BE2C (cell line): ENCODE measurements around the gene PRKG1.

Experiments
- DNase-seq: peaks from one replicate; pipeline ENCODE4 v3.0.0-alpha.2; 2020
- H3K27me3 ChIP-seq: fragments of 250-450 bp; sonication (Bioruptor Pico); 2 replicates; pipeline ENCODE4 v1.5.1; 2020; ENCODE audit warnings: mild to moderate bottlenecking
- H3K36me3 ChIP-seq: fragments of 250-450 bp; sonication (Bioruptor Pico); 2 replicates; pipeline ENCODE4 v1.5.1; 2020; ENCODE audit warnings: mild to moderate bottlenecking
- H3K4me1 ChIP-seq: fragments of 250-450 bp; sonication (Bioruptor Pico); 2 replicates; pipeline ENCODE4 v1.5.1; 2020
- H3K4me3 ChIP-seq: 2 replicates; pipeline ENCODE4 v1.5.1; 2011; ENCODE audit warnings: low read depth, low read length
- H3K9me3 ChIP-seq: fragments of 250-450 bp; sonication (Bioruptor Pico); 2 replicates; pipeline ENCODE4 v1.5.1; 2020
- TF ChIP-seq, protein P1 (sequence below): IDR thresholded peaks from 2 replicates; pipeline ENCODE4 v1.5.1; 2012; ENCODE audit warnings: mild to moderate bottlenecking, low read depth, low read length

PRKG1 gene

DNA sequence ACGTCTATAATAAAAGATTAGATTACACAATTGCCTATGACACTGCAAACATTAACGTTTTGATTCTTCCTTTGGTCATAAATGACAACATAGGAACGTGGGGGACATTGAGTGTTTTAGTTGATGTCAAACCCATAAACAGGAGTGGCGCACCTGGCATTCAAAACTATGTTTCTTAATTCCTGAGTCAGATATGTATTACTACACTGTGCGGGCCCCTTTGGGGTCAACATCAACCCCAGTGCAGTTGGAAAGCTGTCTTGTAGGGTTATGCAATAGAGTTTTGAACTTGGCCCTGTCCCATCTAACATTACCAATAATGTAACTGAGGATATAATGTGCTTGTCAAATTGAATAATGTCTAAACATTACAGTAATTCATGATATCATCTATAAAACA, 468.6 kb downstream of the PRKG1 start:
- Histone ChIP-seq H3K4me3 (no peak overlapping the region), H3K36me3 (no peaks in the 10 kb centered on the region), H3K4me1 (no peaks in the 10 kb centered on the region), H3K9me3 (no peaks in the 10 kb centered on the region), H3K27me3 (no peaks in the 10 kb centered on the region)
- TF ChIP-seq, protein P1, sequence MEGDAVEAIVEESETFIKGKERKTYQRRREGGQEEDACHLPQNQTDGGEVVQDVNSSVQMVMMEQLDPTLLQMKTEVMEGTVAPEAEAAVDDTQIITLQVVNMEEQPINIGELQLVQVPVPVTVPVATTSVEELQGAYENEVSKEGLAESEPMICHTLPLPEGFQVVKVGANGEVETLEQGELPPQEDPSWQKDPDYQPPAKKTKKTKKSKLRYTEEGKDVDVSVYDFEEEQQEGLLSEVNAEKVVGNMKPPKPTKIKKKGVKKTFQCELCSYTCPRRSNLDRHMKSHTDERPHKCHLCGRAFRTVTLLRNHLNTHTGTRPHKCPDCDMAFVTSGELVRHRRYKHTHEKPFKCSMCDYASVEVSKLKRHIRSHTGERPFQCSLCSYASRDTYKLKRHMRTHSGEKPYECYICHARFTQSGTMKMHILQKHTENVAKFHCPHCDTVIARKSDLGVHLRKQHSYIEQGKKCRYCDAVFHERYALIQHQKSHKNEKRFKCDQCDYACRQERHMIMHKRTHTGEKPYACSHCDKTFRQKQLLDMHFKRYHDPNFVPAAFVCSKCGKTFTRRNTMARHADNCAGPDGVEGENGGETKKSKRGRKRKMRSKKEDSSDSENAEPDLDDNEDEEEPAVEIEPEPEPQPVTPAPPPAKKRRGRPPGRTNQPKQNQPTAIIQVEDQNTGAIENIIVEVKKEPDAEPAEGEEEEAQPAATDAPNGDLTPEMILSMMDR = no peak
- DNase-seq = no peak

- Histone ChIP-seq H3K4me1 (no peaks in the 10 kb centered on the region), H3K9me3 (no peaks in the 10 kb centered on the region), H3K36me3 (no peaks in the 10 kb centered on the region), H3K27me3 (no peaks in the 10 kb centered on the region), H3K4me3 (no peak overlapping the region)
- DNase-seq = no peak
- TF ChIP-seq, protein P1 = no peak
Observed at GRCh38 chr10:51544933-51545332, 470.6 kb downstream of the PRKG1 start.

- H3K4me3 ChIP-seq = no peak overlapping the region
- H3K9me3 ChIP-seq = no peaks in the 10 kb centered on the region
- H3K27me3 ChIP-seq = no peaks in the 10 kb centered on the region
- H3K36me3 ChIP-seq = no peaks in the 10 kb centered on the region
- TF ChIP-seq, protein P1 = no peak
- no peaks in the 10 kb centered on the region for H3K4me1 ChIP-seq
- no peak for DNase-seq
Observed at GRCh38 chr10:51547941-51548340, 473.7 kb downstream of the PRKG1 start.

GRCh38 chr10:51552879-51553278, 478.6 kb downstream of the PRKG1 start:
- Histone ChIP-seq H3K4me3 (no peak overlapping the region), H3K4me1 (no peaks in the 10 kb centered on the region), H3K9me3 (no peaks in the 10 kb centered on the region), H3K27me3 (no peaks in the 10 kb centered on the region), H3K36me3 (no peaks in the 10 kb centered on the region)
- TF ChIP-seq, protein P1 = no peak
- DNase-seq = no peak

DNA sequence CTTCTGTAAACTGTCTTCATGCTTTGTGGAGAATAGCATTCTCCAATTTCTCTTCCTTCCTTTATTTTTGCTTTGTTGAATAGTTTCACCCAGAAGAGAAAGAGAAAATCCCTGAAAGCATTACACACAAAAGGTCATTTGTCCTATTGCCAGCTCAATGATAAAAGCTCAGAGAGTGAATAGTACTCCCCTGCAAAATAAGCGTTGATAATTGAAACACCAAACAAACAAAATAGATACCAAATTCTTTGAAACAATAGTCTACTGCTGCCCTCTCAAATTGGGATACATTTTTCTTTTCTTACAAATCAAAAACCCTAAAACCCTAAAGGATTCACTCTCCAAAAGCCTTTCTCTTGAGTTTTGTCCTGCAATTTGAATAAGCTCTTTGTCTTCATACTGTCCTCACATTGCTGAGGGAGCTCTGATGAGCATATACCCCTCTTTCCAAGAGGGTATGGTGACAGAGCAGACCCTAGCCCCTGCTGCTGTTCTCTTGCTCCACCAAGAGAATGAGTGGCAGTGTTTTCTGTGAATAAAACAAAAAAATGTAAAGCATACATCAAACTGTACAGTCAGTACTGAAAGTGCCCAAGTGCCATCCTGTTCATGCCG, 490.7 kb downstream of the PRKG1 start:
- TF ChIP-seq, protein P1 = no peak
- H3K4me3 ChIP-seq = no peak overlapping the region
- no peaks in the 10 kb centered on the region for H3K9me3 ChIP-seq
- DNase-seq = no peak
- H3K27me3 ChIP-seq = no peaks in the 10 kb centered on the region
- H3K4me1 ChIP-seq = no peaks in the 10 kb centered on the region
- no peaks in the 10 kb centered on the region for H3K36me3 ChIP-seq

- TF ChIP-seq, protein P1 = no peak
- H3K4me3 ChIP-seq = no peak overlapping the region
- H3K9me3 ChIP-seq = no peaks in the 10 kb centered on the region
- no peaks in the 10 kb centered on the region for H3K27me3 ChIP-seq
- H3K4me1 ChIP-seq = no peaks in the 10 kb centered on the region
- no peaks in the 10 kb centered on the region for H3K36me3 ChIP-seq
- DNase-seq = no peak
Observed at GRCh38 chr10:51567271-51567670, 493.0 kb downstream of the PRKG1 start.
